H9 (cell line): ENCODE measurements around the gene ZNF608. TPM values are rescaled to one million over a fixed set of nuclear protein-coding genes. Genes with fewer than 3 reads are reported as not detected.

Source experiments
- DNase-seq: peaks from one replicate; pipeline ENCODE4 v3.0.0-alpha.2; 2017
- H2AFZ ChIP-seq: one replicate; pipeline ENCODE4 v1.6.1; 2013; ENCODE audit warnings: mild to moderate bottlenecking, low read length, control low read depth, moderate library complexity
- H2AK5ac ChIP-seq: 2 replicates; pipeline ENCODE4 v1.6.1; 2013; ENCODE audit warnings: low read length, control low read depth, mixed read lengths; ENCODE audit not compliant: insufficient read length
- H2BK120ac ChIP-seq: one replicate; pipeline ENCODE4 v1.6.1; 2013; ENCODE audit warnings: low read depth, mild to moderate bottlenecking, low read length, control low read depth, inconsistent platforms; ENCODE audit not compliant: poor library complexity, severe bottlenecking
- H2BK12ac ChIP-seq: 2 replicates; pipeline ENCODE4 v1.6.1; 2013; ENCODE audit warnings: low read length, control low read depth, mixed read lengths, low read depth; ENCODE audit not compliant: insufficient read length
- H2BK15ac ChIP-seq: 2 replicates; pipeline ENCODE4 v1.6.1; 2013; ENCODE audit warnings: low read depth, low read length, control low read depth
- H2BK20ac ChIP-seq: one replicate; pipeline ENCODE4 v1.6.1; 2013; ENCODE audit warnings: low read depth, mild to moderate bottlenecking, low read length, control low read depth, inconsistent platforms; ENCODE audit not compliant: poor library complexity, severe bottlenecking
- H2BK5ac ChIP-seq: 2 replicates; pipeline ENCODE4 v1.6.1; 2013; ENCODE audit warnings: low read length, control low read depth, mixed read lengths; ENCODE audit not compliant: insufficient read length
- H3K14ac ChIP-seq: 2 replicates; pipeline ENCODE4 v1.6.1; 2013; ENCODE audit warnings: low read length, control low read depth; ENCODE audit not compliant: insufficient read depth
- H3K18ac ChIP-seq: 2 replicates; pipeline ENCODE4 v1.6.1; 2013; ENCODE audit warnings: low read depth, mild to moderate bottlenecking, mixed read lengths, low read length, control low read depth; ENCODE audit not compliant: insufficient read length
- H3K23ac ChIP-seq: 2 replicates; pipeline ENCODE4 v1.6.1; 2013; ENCODE audit warnings: low read length, control low read depth, mixed read lengths, low read depth; ENCODE audit not compliant: insufficient read length
- H3K23me2 ChIP-seq: 2 replicates; pipeline ENCODE4 v1.6.1; 2013; ENCODE audit warnings: low read depth, mild to moderate bottlenecking, mixed read lengths, low read length, control low read depth; ENCODE audit not compliant: insufficient read length, poor library complexity, severe bottlenecking
- H3K27ac ChIP-seq: 2 replicates; pipeline ENCODE4 v1.5.1; 2013; ENCODE audit warnings: low read length, control low read depth, mixed read lengths, low read depth; ENCODE audit not compliant: insufficient read length
- H3K27me3 ChIP-seq: 2 replicates; pipeline ENCODE4 v1.6.1; 2013; ENCODE audit warnings: low read length, control low read depth, inconsistent platforms; ENCODE audit not compliant: insufficient read depth
- H3K4ac ChIP-seq: 2 replicates; pipeline ENCODE4 v1.6.1; 2013; ENCODE audit warnings: low read depth, mild to moderate bottlenecking, control low read depth, inconsistent platforms, low read length, moderate library complexity
- H3K4me1 ChIP-seq: 2 replicates; pipeline ENCODE4 v1.6.1; 2013; ENCODE audit warnings: low read length, control low read depth, inconsistent platforms; ENCODE audit not compliant: insufficient read depth
- H3K4me2 ChIP-seq: 2 replicates; pipeline ENCODE4 v1.6.1; 2013; ENCODE audit warnings: low read length, control low read depth, mixed read lengths; ENCODE audit not compliant: insufficient read length, insufficient read depth
- H3K56ac ChIP-seq: 2 replicates; pipeline ENCODE4 v1.6.1; 2013; ENCODE audit warnings: low read depth, mild to moderate bottlenecking, mixed read lengths, low read length, control low read depth; ENCODE audit not compliant: insufficient read length
- H3K79me1 ChIP-seq: 2 replicates; pipeline ENCODE4 v1.6.1; 2013; ENCODE audit warnings: low read depth, mild to moderate bottlenecking, moderate library complexity, low read length, control low read depth, inconsistent platforms; ENCODE audit not compliant: insufficient read depth, poor library complexity, severe bottlenecking
- H3K79me2 ChIP-seq: 2 replicates; pipeline ENCODE4 v1.6.1; 2013; ENCODE audit warnings: low read length, control low read depth, inconsistent platforms; ENCODE audit not compliant: insufficient read depth
- H3K9ac ChIP-seq: 2 replicates; pipeline ENCODE4 v1.6.1; 2013; ENCODE audit warnings: low read length, control low read depth, mixed read lengths; ENCODE audit not compliant: insufficient read length; ENCODE audit errors: extremely low read depth
- H3K9me3 ChIP-seq: one replicate; pipeline ENCODE4 v1.6.1; 2013; ENCODE audit warnings: low read depth, low read length, inconsistent platforms; ENCODE audit not compliant: control insufficient read depth
- H3T11ph ChIP-seq: one replicate; pipeline ENCODE4 v1.6.1; 2013; ENCODE audit warnings: mild to moderate bottlenecking, low read length, control low read depth, inconsistent platforms
- H4K20me1 ChIP-seq: one replicate; pipeline ENCODE4 v1.6.1; 2013; ENCODE audit not compliant: control insufficient read depth, insufficient read length, insufficient read depth
- H4K5ac ChIP-seq: 2 replicates; pipeline ENCODE4 v1.6.1; 2013; ENCODE audit warnings: low read depth, mild to moderate bottlenecking, mixed read lengths, low read length, control low read depth; ENCODE audit not compliant: insufficient read length
- H4K8ac ChIP-seq: replicated peaks from 2 replicates; pipeline ENCODE4 v1.6.1; 2013; ENCODE audit warnings: low read length, control low read depth, mixed read lengths, low read depth; ENCODE audit not compliant: insufficient read length
- H4K91ac ChIP-seq: 2 replicates; pipeline ENCODE4 v1.6.1; 2013; ENCODE audit warnings: low read depth, mild to moderate bottlenecking, moderate library complexity, mixed read lengths, low read length, control low read depth; ENCODE audit not compliant: insufficient read length
- H3K27ac Mint-ChIP-seq, 3 experiments: 2 replicates in 2 of 3; 3 replicates in 1 of 3; pipeline ENCODE4 v1.8.0; 2020 to 2021; ENCODE audit warnings: mixed read lengths in 3 of 3, mild to moderate bottlenecking in 1 of 3, moderate library complexity in 1 of 3
- H3K27me3 Mint-ChIP-seq: 2 replicates; pipeline ENCODE4 v1.8.0; 2021; ENCODE audit warnings: low read depth, mild to moderate bottlenecking, moderate library complexity, mixed read lengths
- H3K36me3 Mint-ChIP-seq, 3 experiments: 2 replicates in 2 of 3; 3 replicates in 1 of 3; pipeline ENCODE4 v1.8.0; 2020 to 2021; ENCODE audit warnings: low read depth in 3 of 3, mixed read lengths in 3 of 3; ENCODE audit not compliant: insufficient read depth in 1 of 3
- H3K4me1 Mint-ChIP-seq, 2 experiments: 2 replicates each; pipeline ENCODE4 v1.8.0; 2020; ENCODE audit warnings: mixed read lengths in 2 of 2
- H3K4me3 Mint-ChIP-seq, 2 experiments: 2 replicates in 1 of 2; 3 replicates in 1 of 2; pipeline ENCODE4 v1.8.0; 2020 to 2021; ENCODE audit warnings: mild to moderate bottlenecking in 2 of 2, mixed read lengths in 2 of 2, moderate library complexity in 1 of 2
- H3K9me3 Mint-ChIP-seq, 2 experiments: 2 replicates in 1 of 2; 3 replicates in 1 of 2; pipeline ENCODE4 v1.8.0; 2020; ENCODE audit warnings: mild to moderate bottlenecking in 2 of 2, mixed read lengths in 2 of 2, moderate library complexity in 1 of 2
- CTCF ChIP-seq: fragments of 200-600 bp; sonication (generic); conservative IDR thresholded peaks from 3 replicates; pipeline ENCODE4 v1.8.0; 2021; ENCODE audit warnings: antibody characterized with exemption, mild to moderate bottlenecking
- WGBS: extraction: QIAGEN DNeasy Blood & Tissue Kit; methylation state at CpG from one replicate; pipeline ENCODE4 v1.1.7; 2013; ENCODE audit warnings: missing lambda C conversion rate, low lambda C conversion rate, mixed read lengths; ENCODE audit not compliant: insufficient read length; ENCODE audit errors: extremely low coverage; 5-methylcytosine and 5-hydroxymethylcytosine counted together
- total RNA-seq: library from RNA; stranded (reverse); gene quantifications from 2 replicates; pipeline ENCODE4 v1.2.1, GENCODE V29; 2021

ZNF608 gene
- total RNA-seq, 1 experiment from 2014 or later = 67.0 TPM

- Histone ChIP-seq H3K27ac (no peak overlapping the region), H3K27me3 (no peaks in the 10 kb centered on the region), H2BK12ac (no peak overlapping the region), H3K23ac (no peak overlapping the region), H3K9ac (no peak overlapping the region), H3T11ph (no peak overlapping the region), H2AK5ac (no peak overlapping the region), H2BK120ac (no peak overlapping the region), H3K4me1 (peaks cover 17% of the 10 kb centered on the region; the same call in 1 of the 2 replicates), H4K20me1 (no peaks in the 10 kb centered on the region), H3K4ac (no peak overlapping the region), H2AFZ (no peak overlapping the region), H2BK15ac (no peak overlapping the region), H4K91ac (no peak overlapping the region), H4K5ac (no peak overlapping the region), H3K23me2 (no peaks in the 10 kb centered on the region), H2BK20ac (no peak overlapping the region), H3K79me1 (peaks cover 5% of the 10 kb centered on the region), H2BK5ac (no peak overlapping the region), H3K14ac (no peak overlapping the region), H3K56ac (no peak overlapping the region), H3K4me2 (peak overlapping the region; percentile 4), H3K9me3 (no peaks in the 10 kb centered on the region), H3K18ac (no peak overlapping the region), H3K79me2 (peaks cover 55% of the 10 kb centered on the region; the same call in 1 of the 2 replicates), H4K8ac (no peak overlapping the region)
- no peaks in the 10 kb centered on the region for H3K27me3 Mint-ChIP-seq
- peak overlapping the region in 1 of 2 experiments; percentile 34; a peak in 3 of 5 replicates for H3K4me3 Mint-ChIP-seq
- H3K27ac Mint-ChIP-seq = peak overlapping the region; percentile 85 to 92 (median 89)
- H3K36me3 Mint-ChIP-seq = peaks cover 0 to 3% (median 0%) of the 10 kb centered on the region in 3 experiments; a peak in 3 of 7 replicates
- no CpG with 5 or more reads among the region's 3 CpGs for WGBS
- DNase-seq = no peak
- peaks cover 24 to 53% of the 10 kb centered on the region in 2 experiments for H3K4me1 Mint-ChIP-seq
- H3K9me3 Mint-ChIP-seq = no peaks in the 10 kb centered on the region; a peak in 1 of 5 replicates
- no peak for TF ChIP-seq CTCF
Measured at GRCh38 chr5:124732428-124733328, 13.8 kb downstream of the ZNF608 start.
